Thyroid gland (tissue), 4 donors: ENCODE data around the gene SEC23IP. TPM values are rescaled to one million over a fixed set of nuclear protein-coding genes. Genes with fewer than 3 reads are reported as not detected.

Experiments used
- DNase-seq, 2 donors: peaks; one replicate each; pipeline ENCODE4 v3.0.0-alpha.2; 2019
- H3K27ac ChIP-seq, 3 donors: fragments of 200-600 bp; sonication (generic); 1 replicate in 2 of 3; 2 replicates in 1 of 3; pipeline ENCODE4 v1.5.1; 2016 to 2019; ENCODE audit warnings: mild to moderate bottlenecking in 1 of 3, moderate library complexity in 1 of 3
- H3K27me3 ChIP-seq: fragments of 200-600 bp; sonication (generic); one replicate; pipeline ENCODE4 v1.5.1; 2019
- H3K36me3 ChIP-seq, 2 donors: fragments of 200-600 bp; sonication (generic); one replicate each; pipeline ENCODE4 v1.5.1; 2016 to 2019
- H3K4me1 ChIP-seq, 2 donors: fragments of 200-600 bp; sonication (generic); one replicate each; pipeline ENCODE4 v1.5.1; 2017 to 2019
- H3K4me3 ChIP-seq, 3 donors: fragments of 200-600 bp; sonication (generic); replicated peaks in 1 of 3; 1 replicate in 2 of 3; 2 replicates in 1 of 3; pipeline ENCODE4 v1.5.1; 2016; ENCODE audit warnings: mild to moderate bottlenecking in 1 of 3
- H3K9me3 ChIP-seq: fragments of 200-600 bp; sonication (generic); one replicate; pipeline ENCODE4 v1.5.1; 2017
- CTCF ChIP-seq, 6 experiments: fragments of 200-600 bp in 3 of 6; fragments of 450-650 bp in 3 of 6; sonication (generic) in 3 of 6; IDR thresholded peaks; one replicate each; pipeline ENCODE4 v1.5.1; 2016 to 2019; ENCODE audit warnings: antibody characterized with exemption in 6 of 6, mild to moderate bottlenecking in 2 of 6, inconsistent platforms in 1 of 6, moderate library complexity in 1 of 6
- POLR2A ChIP-seq, 2 donors: fragments of 450-650 bp; IDR thresholded peaks; one replicate each; pipeline ENCODE4 v1.6.1; 2017; ENCODE audit warnings: antibody characterized with exemption in 2 of 2, mild to moderate bottlenecking in 2 of 2, moderate library complexity in 1 of 2
- WGBS, 2 donors: methylation state at CpG; one replicate each; pipeline ENCODE4 v1.1.5; 2017; 5-methylcytosine and 5-hydroxymethylcytosine counted together
- intact Hi-C: fragments of 100-400 bp; cut with DNase I; formaldehyde crosslinking; loops from one replicate; pipeline ENCODE4 v1.15.1; 2023
- total RNA-seq, 4 donors: library from RNA; depleted of rRNA; stranded (reverse); fragments of >200 nt; gene quantifications; one replicate each; pipeline ENCODE4 v1.2.3, GENCODE V29; 2016

The SEC23IP gene
- total RNA-seq, 4 donors from 2014 or later = 16.0 to 34.0 (median 32.7) TPM

- no peaks in the 10 kb centered on the region for H3K9me3 ChIP-seq
- no peaks in the 10 kb centered on the region for H3K27me3 ChIP-seq
- TF ChIP-seq POLR2A (IDR thresholded peaks at IDR 0.05) (no peak), CTCF (IDR thresholded peaks at IDR 0.05) (no peak)
- no peaks in the 10 kb centered on the region for H3K4me1 ChIP-seq
- intact Hi-C loops = no loop called here
- WGBS, 2 donors = 90 to 92% methylated on average over 6 of the region's 6 CpGs
- peaks cover 10 to 26% of the 10 kb centered on the region in 2 donors for H3K36me3 ChIP-seq
- H3K4me3 ChIP-seq = no peak overlapping the region
- no peak overlapping the region for H3K27ac ChIP-seq
- DNase-seq = no peak
Observed at GRCh38 chr10:119852277-119852676, 40.3 kb upstream of the SEC23IP start.

GRCh38 chr10:119852822-119853221, 39.7 kb upstream of the SEC23IP start:
- intact Hi-C loops = no loop called here
- Histone ChIP-seq H3K27ac (no peak overlapping the region), H3K36me3 (peaks cover 9 to 24% of the 10 kb centered on the region in 2 donors), H3K4me1 (no peaks in the 10 kb centered on the region), H3K4me3 (no peak overlapping the region), H3K9me3 (no peaks in the 10 kb centered on the region), H3K27me3 (no peaks in the 10 kb centered on the region)
- TF ChIP-seq POLR2A (IDR thresholded peaks at IDR 0.05) (no peak), CTCF (IDR thresholded peaks at IDR 0.05) (no peak)
- 96% methylated on average over 6 of the region's 6 CpGs for WGBS, 2 donors
- no peak for DNase-seq

- intact Hi-C loops = no loop called here
- H3K9me3 ChIP-seq = no peaks in the 10 kb centered on the region
- no peak overlapping the region for H3K27ac ChIP-seq
- no peak for DNase-seq
- TF ChIP-seq POLR2A (IDR thresholded peaks at IDR 0.05) (no peak), CTCF (IDR thresholded peaks at IDR 0.05) (no peak)
- peaks cover 9 to 19% of the 10 kb centered on the region in 2 donors for H3K36me3 ChIP-seq
- WGBS, 2 donors = 91% methylated on average over 1 of the region's 1 CpG
- no peak overlapping the region for H3K4me3 ChIP-seq
- no peaks in the 10 kb centered on the region for H3K4me1 ChIP-seq
- H3K27me3 ChIP-seq = no peaks in the 10 kb centered on the region
Observed at GRCh38 chr10:119853574-119853973, 39.0 kb upstream of the SEC23IP start.

GRCh38 chr10:119858063-119858462, 34.5 kb upstream of the SEC23IP start:
- DNase-seq = no peak
- Histone ChIP-seq H3K4me3 (no peak overlapping the region), H3K4me1 (peaks cover 0 to 6% of the 10 kb centered on the region in 2 donors), H3K36me3 (peaks cover 0 to 7% of the 10 kb centered on the region in 2 donors), H3K27me3 (no peaks in the 10 kb centered on the region), H3K27ac (no peak overlapping the region), H3K9me3 (no peaks in the 10 kb centered on the region)
- WGBS, 2 donors = 81% methylated on average over 1 of the region's 1 CpG
- TF ChIP-seq POLR2A (IDR thresholded peaks at IDR 0.05) = no peak
- no peak for TF ChIP-seq CTCF (IDR thresholded peaks at IDR 0.05)
- intact Hi-C loops = no loop called here

- WGBS, 2 donors = 50 to 53% methylated on average over 1 of the region's 1 CpG
- intact Hi-C loops = loop anchor here (10.0 kb wide), 1 partner anchor 255 kb away; no protein-coding TSS in a partner anchor
- Histone ChIP-seq H3K9me3 (no peaks in the 10 kb centered on the region), H3K4me1 (peaks cover 0 to 6% of the 10 kb centered on the region in 2 donors), H3K27ac (no peak overlapping the region), H3K36me3 (no peaks in the 10 kb centered on the region), H3K4me3 (no peak overlapping the region), H3K27me3 (no peaks in the 10 kb centered on the region)
- DNase-seq = no peak
- TF ChIP-seq CTCF (IDR thresholded peaks at IDR 0.05) = peak; percentile 15 to 73 (median 56)
- no peak for TF ChIP-seq POLR2A (IDR thresholded peaks at IDR 0.05)
Observed at GRCh38 chr10:119859420-119860258, 32.9 kb upstream of the SEC23IP start.
